Astrocyte (in vitro differentiated cells and primary cell): Measurements from ENCODE around the gene GPX7.

Experiments used
- EZH2 ChIP-seq: IDR thresholded peaks from 2 replicates; pipeline ENCODE4 v1.6.1; 2012; ENCODE audit warnings: mild to moderate bottlenecking, low read length, inconsistent platforms; ENCODE audit not compliant: insufficient read depth
- TF ChIP-seq, protein P1 (sequence below): IDR thresholded peaks from 2 replicates; pipeline ENCODE4 v1.5.1; 2011; ENCODE audit warnings: low read depth, mild to moderate bottlenecking, inconsistent platforms, low read length, moderate library complexity; ENCODE audit not compliant: insufficient read depth

DNA sequence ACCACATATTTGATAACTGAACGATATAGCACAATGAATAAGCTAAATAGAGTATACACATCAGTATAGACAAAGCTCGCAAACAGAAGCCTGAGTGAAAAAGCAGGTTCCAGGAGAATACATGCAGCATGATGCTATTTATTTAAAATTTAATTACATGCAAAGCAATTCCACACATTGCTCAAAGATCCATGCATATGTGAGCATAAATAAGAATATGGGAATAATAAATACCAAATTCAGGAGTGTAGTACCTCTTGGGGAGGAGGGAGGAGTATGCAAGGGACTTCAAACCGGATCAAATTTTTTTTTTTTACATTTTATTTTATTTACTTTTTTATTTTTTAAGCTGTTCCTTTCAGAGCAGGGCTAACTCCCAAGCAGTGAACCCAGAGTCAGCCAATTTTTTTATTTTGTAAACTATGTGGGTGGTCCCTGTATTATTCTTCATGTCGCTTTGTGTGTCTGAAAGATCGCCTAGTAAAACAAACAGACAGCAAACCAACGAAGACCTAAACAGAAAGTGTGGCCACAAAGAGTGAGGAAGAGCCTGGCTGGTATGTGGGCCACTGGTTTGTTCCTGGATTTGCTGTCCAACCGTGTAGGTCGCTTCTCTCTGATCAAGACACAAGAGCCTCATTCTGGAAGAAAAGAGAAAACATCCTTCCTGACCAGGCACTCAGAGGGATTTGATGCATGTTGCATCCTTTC is 26.6 kb downstream of the GPX7 start:
- TF ChIP-seq, protein P1, sequence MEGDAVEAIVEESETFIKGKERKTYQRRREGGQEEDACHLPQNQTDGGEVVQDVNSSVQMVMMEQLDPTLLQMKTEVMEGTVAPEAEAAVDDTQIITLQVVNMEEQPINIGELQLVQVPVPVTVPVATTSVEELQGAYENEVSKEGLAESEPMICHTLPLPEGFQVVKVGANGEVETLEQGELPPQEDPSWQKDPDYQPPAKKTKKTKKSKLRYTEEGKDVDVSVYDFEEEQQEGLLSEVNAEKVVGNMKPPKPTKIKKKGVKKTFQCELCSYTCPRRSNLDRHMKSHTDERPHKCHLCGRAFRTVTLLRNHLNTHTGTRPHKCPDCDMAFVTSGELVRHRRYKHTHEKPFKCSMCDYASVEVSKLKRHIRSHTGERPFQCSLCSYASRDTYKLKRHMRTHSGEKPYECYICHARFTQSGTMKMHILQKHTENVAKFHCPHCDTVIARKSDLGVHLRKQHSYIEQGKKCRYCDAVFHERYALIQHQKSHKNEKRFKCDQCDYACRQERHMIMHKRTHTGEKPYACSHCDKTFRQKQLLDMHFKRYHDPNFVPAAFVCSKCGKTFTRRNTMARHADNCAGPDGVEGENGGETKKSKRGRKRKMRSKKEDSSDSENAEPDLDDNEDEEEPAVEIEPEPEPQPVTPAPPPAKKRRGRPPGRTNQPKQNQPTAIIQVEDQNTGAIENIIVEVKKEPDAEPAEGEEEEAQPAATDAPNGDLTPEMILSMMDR = no peak
- no peak for TF ChIP-seq EZH2
